Measurements from ENCODE around the gene NTRK3. TPM values are rescaled to one million over a fixed set of nuclear protein-coding genes. Genes with fewer than 3 reads are reported as not detected.

Gene NTRK3
- total RNA-seq, 3 donors from 2014 or later (not counting 1 experiment from before 2014, with no cell fraction given) = not detected

DNA sequence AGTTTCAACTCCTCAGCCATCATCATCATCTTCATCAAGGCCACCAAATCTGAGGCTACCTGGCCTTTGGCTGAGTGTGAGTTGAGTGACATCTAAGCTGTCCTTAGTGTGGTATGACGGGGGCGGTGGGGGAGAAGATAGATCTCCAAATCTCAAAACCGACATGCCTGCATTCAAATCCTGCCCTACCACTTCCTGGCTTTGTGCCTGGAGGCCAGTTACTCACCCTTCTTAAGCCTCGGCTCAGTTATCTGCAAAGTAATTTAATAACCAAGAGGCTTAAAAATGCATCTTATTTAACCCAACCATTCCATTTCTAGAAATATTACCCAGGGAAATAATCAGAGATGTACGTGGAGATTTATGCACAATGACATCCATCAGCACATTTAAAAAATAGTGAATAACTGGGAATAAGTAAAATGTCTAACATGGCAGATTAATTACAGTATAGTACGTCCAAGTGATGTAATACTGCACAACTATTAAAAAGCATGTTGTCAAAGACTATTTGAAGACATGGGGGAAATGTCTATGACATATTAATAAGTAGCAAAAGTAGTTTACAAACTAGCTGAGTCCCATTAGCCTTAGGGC lies 167.4 kb downstream of the NTRK3 start:
- no peak for ATAC-seq
- H3K9me3 ChIP-seq (ENCODE audit: control insufficient read depth, insufficient read depth, low read length) = no peaks in the 10 kb centered on the region
- H3K9me3 Mint-ChIP-seq = no peaks in the 10 kb centered on the region
- no peak for DNase-seq
- no peak overlapping the region for H3K4me3 ChIP-seq (ENCODE audit: low read length)
- H3K27me3 Mint-ChIP-seq (ENCODE audit: low read depth in 2 of 2) = peaks cover 2 to 7% of the 10 kb centered on the region in 2 donors
- no peaks in the 10 kb centered on the region for H3K4me1 Mint-ChIP-seq
- no peaks in the 10 kb centered on the region for H3K27me3 ChIP-seq (ENCODE audit: control insufficient read depth, insufficient read depth, low read length)
- H3K27ac Mint-ChIP-seq = no peak overlapping the region
- no peak overlapping the region for H3K27ac ChIP-seq (ENCODE audit: low read length)
- TF ChIP-seq, protein P1, sequence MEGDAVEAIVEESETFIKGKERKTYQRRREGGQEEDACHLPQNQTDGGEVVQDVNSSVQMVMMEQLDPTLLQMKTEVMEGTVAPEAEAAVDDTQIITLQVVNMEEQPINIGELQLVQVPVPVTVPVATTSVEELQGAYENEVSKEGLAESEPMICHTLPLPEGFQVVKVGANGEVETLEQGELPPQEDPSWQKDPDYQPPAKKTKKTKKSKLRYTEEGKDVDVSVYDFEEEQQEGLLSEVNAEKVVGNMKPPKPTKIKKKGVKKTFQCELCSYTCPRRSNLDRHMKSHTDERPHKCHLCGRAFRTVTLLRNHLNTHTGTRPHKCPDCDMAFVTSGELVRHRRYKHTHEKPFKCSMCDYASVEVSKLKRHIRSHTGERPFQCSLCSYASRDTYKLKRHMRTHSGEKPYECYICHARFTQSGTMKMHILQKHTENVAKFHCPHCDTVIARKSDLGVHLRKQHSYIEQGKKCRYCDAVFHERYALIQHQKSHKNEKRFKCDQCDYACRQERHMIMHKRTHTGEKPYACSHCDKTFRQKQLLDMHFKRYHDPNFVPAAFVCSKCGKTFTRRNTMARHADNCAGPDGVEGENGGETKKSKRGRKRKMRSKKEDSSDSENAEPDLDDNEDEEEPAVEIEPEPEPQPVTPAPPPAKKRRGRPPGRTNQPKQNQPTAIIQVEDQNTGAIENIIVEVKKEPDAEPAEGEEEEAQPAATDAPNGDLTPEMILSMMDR (IDR thresholded peaks at IDR 0.05) = no peak
- H3K4me3 Mint-ChIP-seq = no peak overlapping the region
- H3K36me3 ChIP-seq (ENCODE audit: control insufficient read depth, insufficient read depth, low read length) = no peaks in the 10 kb centered on the region
- H3K36me3 Mint-ChIP-seq = no peaks in the 10 kb centered on the region
- intact Hi-C loops (cut with micrococcal nuclease) = no loop called here
- H3K4me1 ChIP-seq (ENCODE audit: control insufficient read depth, insufficient read depth, low read length) = no peaks in the 10 kb centered on the region
- 52% methylated on average over 4 of the region's 6 CpGs for WGBS (ENCODE audit: insufficient coverage)

DNA sequence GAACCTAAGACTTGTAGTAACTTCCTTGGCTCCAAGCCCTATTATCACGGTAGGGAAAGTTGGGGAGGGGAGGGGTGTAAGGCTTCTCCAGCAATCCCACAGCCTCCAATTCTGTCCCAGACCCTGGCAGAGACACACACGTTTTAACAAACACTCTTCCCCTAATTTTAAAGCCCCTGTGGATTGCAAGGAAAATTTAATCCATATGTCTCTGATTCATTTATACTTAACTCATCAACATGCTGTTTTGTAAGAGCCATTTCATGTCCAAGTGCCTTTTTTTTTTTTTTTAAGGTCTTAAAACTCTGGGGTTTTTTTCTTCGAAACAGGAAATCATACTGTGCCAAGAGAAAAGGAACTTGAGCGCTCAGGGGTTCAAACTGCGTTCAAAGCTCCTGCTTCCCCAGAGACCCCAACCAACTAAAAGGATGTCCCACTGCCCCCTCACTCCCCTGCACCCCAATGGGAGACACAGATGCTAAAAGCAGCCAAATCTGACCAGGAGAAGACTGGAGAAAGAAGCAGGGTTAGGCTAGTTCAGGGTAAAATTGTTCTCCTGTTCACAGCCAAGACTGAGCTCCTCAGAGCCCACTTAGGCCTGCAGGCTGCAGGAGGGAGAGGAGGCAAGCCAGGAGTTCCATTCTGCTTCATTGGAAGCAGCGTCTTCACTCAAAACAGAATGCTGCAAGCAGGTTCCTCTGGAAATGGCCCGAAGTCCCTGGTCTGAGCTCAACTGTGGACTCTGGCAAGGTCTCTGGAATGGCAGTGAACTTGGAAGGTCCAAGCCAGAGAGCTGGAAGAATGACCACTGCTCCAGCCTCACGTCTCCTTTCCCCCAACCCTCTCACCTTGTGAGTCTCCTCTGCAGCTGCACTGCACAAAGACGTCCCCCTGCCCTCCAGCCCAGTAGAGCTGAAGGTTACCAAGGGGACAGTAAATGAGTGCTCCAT lies 172.5 kb downstream of the NTRK3 start:
- WGBS (ENCODE audit: insufficient coverage) = 41% methylated on average over 8 of the region's 9 CpGs
- no peaks in the 10 kb centered on the region for H3K4me1 ChIP-seq (ENCODE audit: control insufficient read depth, insufficient read depth, low read length)
- no peaks in the 10 kb centered on the region for H3K27me3 Mint-ChIP-seq (ENCODE audit: low read depth in 2 of 2)

DNA sequence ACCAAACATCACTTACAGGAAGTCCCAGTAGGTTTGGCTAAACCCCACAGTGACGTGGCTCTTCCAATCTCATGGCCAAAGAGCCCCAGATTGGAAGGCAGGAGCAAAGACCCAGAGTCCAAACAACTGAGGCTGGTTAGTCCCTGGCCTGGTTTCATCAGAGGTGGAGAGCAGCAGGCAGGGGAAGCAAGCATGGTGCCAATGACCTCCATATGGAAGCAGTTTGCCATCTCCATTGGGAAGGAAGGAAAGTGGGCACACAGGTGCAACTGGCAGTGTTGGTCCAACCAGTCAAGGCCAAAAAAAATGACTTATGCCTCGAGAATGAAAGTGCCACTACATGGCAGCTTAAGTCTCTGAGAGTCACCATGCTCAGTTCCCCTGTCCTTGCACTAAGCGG lies 175.9 kb downstream of the NTRK3 start:
- intact Hi-C loops (cut with micrococcal nuclease) = no loop called here
- Histone ChIP-seq H3K27ac (ENCODE audit: low read length) (no peak overlapping the region), H3K4me1 (ENCODE audit: control insufficient read depth, insufficient read depth, low read length) (no peaks in the 10 kb centered on the region), H3K9me3 (ENCODE audit: control insufficient read depth, insufficient read depth, low read length) (no peaks in the 10 kb centered on the region), H3K27me3 (ENCODE audit: control insufficient read depth, insufficient read depth, low read length) (no peaks in the 10 kb centered on the region), H3K36me3 (ENCODE audit: control insufficient read depth, insufficient read depth, low read length) (no peaks in the 10 kb centered on the region), H3K4me3 (ENCODE audit: low read length) (no peak overlapping the region)
- no peaks in the 10 kb centered on the region for H3K4me1 Mint-ChIP-seq
- H3K4me3 Mint-ChIP-seq = no peak overlapping the region
- no peak for ATAC-seq
- H3K36me3 Mint-ChIP-seq = no peaks in the 10 kb centered on the region
- 72% methylated on average over 3 of the region's 3 CpGs for WGBS (ENCODE audit: insufficient coverage)
- H3K27me3 Mint-ChIP-seq (ENCODE audit: low read depth in 2 of 2) = no peaks in the 10 kb centered on the region
- H3K9me3 Mint-ChIP-seq = no peaks in the 10 kb centered on the region
- DNase-seq = no peak
- H3K27ac Mint-ChIP-seq = no peak overlapping the region
- TF ChIP-seq, protein P1 (IDR thresholded peaks at IDR 0.05) = no peak

More for the DNA sequence above, 172.5 kb downstream of the NTRK3 start:
- Mint-ChIP-seq H3K4me3 (no peak overlapping the region), H3K4me1 (no peaks in the 10 kb centered on the region), H3K9me3 (no peaks in the 10 kb centered on the region), H3K36me3 (no peaks in the 10 kb centered on the region), H3K27ac (no peak overlapping the region)
- no peaks in the 10 kb centered on the region for H3K27me3 ChIP-seq (ENCODE audit: control insufficient read depth, insufficient read depth, low read length)
- intact Hi-C loops (cut with micrococcal nuclease) = no loop called here
- ATAC-seq (no peak), DNase-seq (no peak)
- TF ChIP-seq, protein P1 (IDR thresholded peaks at IDR 0.05) = no peak
- H3K36me3 ChIP-seq (ENCODE audit: control insufficient read depth, insufficient read depth, low read length) = no peaks in the 10 kb centered on the region
- H3K4me3 ChIP-seq (ENCODE audit: low read length) = no peak overlapping the region
- H3K27ac ChIP-seq (ENCODE audit: low read length) = no peak overlapping the region
- H3K9me3 ChIP-seq (ENCODE audit: control insufficient read depth, insufficient read depth, low read length) = no peaks in the 10 kb centered on the region
